ENCODE data around the gene MAP3K10. TPM values are rescaled to one million over a fixed set of nuclear protein-coding genes. Genes with fewer than 3 reads are reported as not detected.

MAP3K10 gene
- total and polyA plus RNA-seq, 2 donors from 2014 or later, result 15.0 to 17.3 TPM

DNA sequence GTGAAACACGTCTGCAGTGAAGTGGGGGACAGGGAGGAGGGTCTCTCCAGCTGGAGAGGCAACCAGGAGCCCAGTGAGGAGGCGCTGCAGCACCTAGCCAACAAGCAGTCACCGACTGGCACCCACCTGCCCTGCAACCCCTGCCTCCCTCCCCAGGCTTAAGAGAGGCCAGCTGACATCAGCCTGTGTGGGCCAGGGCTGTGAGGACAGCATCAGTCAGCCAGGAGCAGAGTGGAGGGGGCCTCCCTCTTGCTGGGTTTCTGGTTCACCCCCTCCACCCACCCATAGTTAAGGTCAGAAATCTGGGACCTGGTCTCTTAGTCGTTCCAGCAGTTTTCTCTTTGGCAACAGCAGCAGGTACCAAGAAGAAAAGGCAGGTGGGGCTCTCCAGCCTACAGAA lies 60.8 kb downstream of the MAP3K10 start:
- no peak for FAIRE-seq
- H3K27me3 ChIP-seq (ENCODE audit: control insufficient read depth, insufficient read depth, low read length), result no peaks in the 10 kb centered on the region
- intact Hi-C loops (cut with DNase I), result no loop called here
- no peak overlapping the region for H3K4me3 ChIP-seq (ENCODE audit: low read length in 3 of 3)
- TF ChIP-seq, protein P1, sequence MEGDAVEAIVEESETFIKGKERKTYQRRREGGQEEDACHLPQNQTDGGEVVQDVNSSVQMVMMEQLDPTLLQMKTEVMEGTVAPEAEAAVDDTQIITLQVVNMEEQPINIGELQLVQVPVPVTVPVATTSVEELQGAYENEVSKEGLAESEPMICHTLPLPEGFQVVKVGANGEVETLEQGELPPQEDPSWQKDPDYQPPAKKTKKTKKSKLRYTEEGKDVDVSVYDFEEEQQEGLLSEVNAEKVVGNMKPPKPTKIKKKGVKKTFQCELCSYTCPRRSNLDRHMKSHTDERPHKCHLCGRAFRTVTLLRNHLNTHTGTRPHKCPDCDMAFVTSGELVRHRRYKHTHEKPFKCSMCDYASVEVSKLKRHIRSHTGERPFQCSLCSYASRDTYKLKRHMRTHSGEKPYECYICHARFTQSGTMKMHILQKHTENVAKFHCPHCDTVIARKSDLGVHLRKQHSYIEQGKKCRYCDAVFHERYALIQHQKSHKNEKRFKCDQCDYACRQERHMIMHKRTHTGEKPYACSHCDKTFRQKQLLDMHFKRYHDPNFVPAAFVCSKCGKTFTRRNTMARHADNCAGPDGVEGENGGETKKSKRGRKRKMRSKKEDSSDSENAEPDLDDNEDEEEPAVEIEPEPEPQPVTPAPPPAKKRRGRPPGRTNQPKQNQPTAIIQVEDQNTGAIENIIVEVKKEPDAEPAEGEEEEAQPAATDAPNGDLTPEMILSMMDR (IDR thresholded peaks at IDR 0.05; ENCODE audit: borderline replicate concordance, extremely low read depth, insufficient read depth), result no peak
- no peak overlapping the region for H3K9ac ChIP-seq (ENCODE audit: low read length in 3 of 3)
- H3K27ac ChIP-seq (ENCODE audit: low read depth in 2 of 2, low read length in 2 of 2), result no peak overlapping the region
- peaks cover 0 to 14% (median 9%) of the 10 kb centered on the region in 3 donors for H3K4me1 ChIP-seq (ENCODE audit: control insufficient read depth in 2 of 3, insufficient read depth in 2 of 3, low read depth in 1 of 3, low read length in 3 of 3)
- peak in 1 of 5 donors; percentile 47 for DNase-seq
- H3K36me3 ChIP-seq (ENCODE audit: control insufficient read depth in 2 of 3, insufficient read depth in 3 of 3, low read length in 3 of 3), result peaks cover 4 to 22% (median 9%) of the 10 kb centered on the region in 3 donors
- no peaks in the 10 kb centered on the region for H3K9me3 ChIP-seq (ENCODE audit: control insufficient read depth in 2 of 3, insufficient read depth in 1 of 3, low read length in 3 of 3)

DNA sequence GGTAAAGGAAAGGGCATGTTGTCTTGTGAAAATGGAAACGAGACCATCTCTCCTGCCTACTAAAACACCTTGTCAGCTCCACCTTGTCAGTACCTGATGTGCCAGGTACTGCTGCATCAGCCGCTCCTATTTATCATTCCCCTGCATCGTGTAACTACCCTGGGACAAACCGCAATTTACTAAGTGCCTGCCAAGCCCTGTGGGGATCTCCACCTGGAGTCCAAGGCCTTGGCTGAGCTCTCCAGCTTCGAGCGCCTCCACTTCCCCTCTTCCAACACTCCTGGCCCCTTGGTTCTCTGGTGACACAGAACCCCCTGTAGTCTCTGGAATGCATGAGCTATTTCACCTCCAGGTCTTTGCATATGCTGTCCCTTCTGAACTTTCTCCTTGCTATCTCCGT lies 61.2 kb downstream of the MAP3K10 start:
- H3K27me3 ChIP-seq (ENCODE audit: control insufficient read depth, insufficient read depth, low read length), result no peaks in the 10 kb centered on the region
- peaks cover 0 to 18% (median 6%) of the 10 kb centered on the region in 3 donors for H3K4me1 ChIP-seq (ENCODE audit: control insufficient read depth in 2 of 3, insufficient read depth in 2 of 3, low read depth in 1 of 3, low read length in 3 of 3)
- TF ChIP-seq, protein P1 (IDR thresholded peaks at IDR 0.05; ENCODE audit: borderline replicate concordance, extremely low read depth, insufficient read depth), result no peak
- DNase-seq (peak in 1 of 5 donors; percentile 37), FAIRE-seq (no peak)
- H3K27ac ChIP-seq (ENCODE audit: low read depth in 2 of 2, low read length in 2 of 2), result no peak overlapping the region
- intact Hi-C loops (cut with DNase I), result no loop called here
- H3K9ac ChIP-seq (ENCODE audit: low read length in 3 of 3), result no peak overlapping the region
- peaks cover 4 to 22% (median 9%) of the 10 kb centered on the region in 3 donors for H3K36me3 ChIP-seq (ENCODE audit: control insufficient read depth in 2 of 3, insufficient read depth in 3 of 3, low read length in 3 of 3)
- no peak overlapping the region for H3K4me3 ChIP-seq (ENCODE audit: low read length in 3 of 3)
- no peaks in the 10 kb centered on the region for H3K9me3 ChIP-seq (ENCODE audit: control insufficient read depth in 2 of 3, insufficient read depth in 1 of 3, low read length in 3 of 3)

DNA sequence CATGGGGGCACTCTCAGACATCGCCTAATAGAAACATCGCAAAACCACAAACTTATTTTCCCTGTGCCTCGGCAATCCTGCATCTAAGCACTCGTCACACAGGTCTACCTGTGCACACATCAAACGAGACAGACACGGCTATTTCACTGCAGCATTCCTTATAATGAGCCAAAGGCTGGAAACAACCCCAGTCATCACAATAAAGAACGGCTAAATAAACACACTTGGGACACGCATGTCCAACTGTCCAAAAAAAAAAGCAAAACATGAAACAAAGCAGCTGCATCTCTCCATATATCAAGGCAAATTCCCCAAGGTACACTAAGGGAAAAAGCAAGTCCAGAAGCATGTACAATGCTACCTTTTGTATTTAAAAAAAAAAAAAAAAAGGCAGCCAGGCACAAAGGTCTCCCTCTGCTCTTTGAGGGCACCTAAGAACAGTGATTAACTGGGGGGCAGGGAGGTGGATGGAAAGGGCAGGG lies 62.4 kb downstream of the MAP3K10 start:
- no peak for FAIRE-seq

More for the DNA sequence above, 62.4 kb downstream of the MAP3K10 start:
- peaks cover 4 to 22% (median 9%) of the 10 kb centered on the region in 3 donors for H3K36me3 ChIP-seq (ENCODE audit: control insufficient read depth in 2 of 3, insufficient read depth in 3 of 3, low read length in 3 of 3)
- H3K27ac ChIP-seq (ENCODE audit: low read depth in 2 of 2, low read length in 2 of 2), result no peak overlapping the region
- DNase-seq, result peak in 1 of 5 donors; percentile 10
- no peaks in the 10 kb centered on the region for H3K27me3 ChIP-seq (ENCODE audit: control insufficient read depth, insufficient read depth, low read length)
- TF ChIP-seq, protein P1 (IDR thresholded peaks at IDR 0.05; ENCODE audit: borderline replicate concordance, extremely low read depth, insufficient read depth), result no peak
- intact Hi-C loops (cut with DNase I), result no loop called here
- H3K4me1 ChIP-seq (ENCODE audit: control insufficient read depth in 2 of 3, insufficient read depth in 2 of 3, low read depth in 1 of 3, low read length in 3 of 3), result peaks cover 0 to 16% (median 9%) of the 10 kb centered on the region in 3 donors
- no peak overlapping the region for H3K9ac ChIP-seq (ENCODE audit: low read length in 3 of 3)
- no peaks in the 10 kb centered on the region for H3K9me3 ChIP-seq (ENCODE audit: control insufficient read depth in 2 of 3, insufficient read depth in 1 of 3, low read length in 3 of 3)
- no peak overlapping the region for H3K4me3 ChIP-seq (ENCODE audit: low read length in 3 of 3)
